GM21447 (cell line): ENCODE data around the gene TMEM238.
"Not testable (repeated sequence)": the region's sequence is repeated elsewhere in the genome, so short reads cannot be mapped to it uniquely, and the experiment has no call there.

ENCODE experiments used
- ATAC-seq: cut with Tn5 transposase; IDR thresholded peaks from one replicate; pipeline ENCODE4 v1.9.1; 2021; ENCODE audit not compliant: unreplicated experiment

TMEM238 gene

GRCh38 chr19:55402509-55402908, 18.4 kb upstream of the TMEM238 start:
- no peak for ATAC-seq

- ATAC-seq: not testable (repeated sequence)
Measured at GRCh38 chr19:55401390-55401789, 17.3 kb upstream of the TMEM238 start.

GRCh38 chr19:55400281-55401087, 16.4 kb upstream of the TMEM238 start:
- ATAC-seq: no peak

- no peak for ATAC-seq
Measured at GRCh38 chr19:55398200-55398925, 14.3 kb upstream of the TMEM238 start.

GRCh38 chr19:55392820-55393761, 9.0 kb upstream of the TMEM238 start:
- no peak for ATAC-seq

GRCh38 chr19:55391702-55392615, 7.9 kb upstream of the TMEM238 start:
- no peak for ATAC-seq

GRCh38 chr19:55391191-55391670, 7.1 kb upstream of the TMEM238 start:
- no peak for ATAC-seq

GRCh38 chr19:55390461-55390880, 6.4 kb upstream of the TMEM238 start:
- no peak for ATAC-seq

- ATAC-seq: no peak
Measured at GRCh38 chr19:55389386-55390317, 5.6 kb upstream of the TMEM238 start.

GRCh38 chr19:55387736-55388497, 3.8 kb upstream of the TMEM238 start:
- no peak for ATAC-seq

GRCh38 chr19:55386493-55386971, 2.4 kb upstream of the TMEM238 start:
- ATAC-seq: no peak

- peak; percentile 54 for ATAC-seq
Measured at GRCh38 chr19:55385724-55386492, 1.8 kb upstream of the TMEM238 start, which contains the start of gene RPL28. RPL28 (plus strand) TSS chr19:55385932; CDS start chr19:55386358, 426 bp downstream.

- ATAC-seq: peak; percentile 55
Measured at GRCh38 chr19:55384920-55385723, 1.0 kb upstream of the TMEM238 start.

GRCh38 chr19:55383279-55384130, 587 bp downstream of the TMEM238 start:
- ATAC-seq: no peak

- ATAC-seq: no peak
Measured at GRCh38 chr19:55382522-55383054, 1.5 kb downstream of the TMEM238 start.
